Measurements from ENCODE around the gene AVL9.

GRCh38 chr7:32481921-32482320 is 13.4 kb upstream of the AVL9 start:
- TF ChIP-seq, protein P1, sequence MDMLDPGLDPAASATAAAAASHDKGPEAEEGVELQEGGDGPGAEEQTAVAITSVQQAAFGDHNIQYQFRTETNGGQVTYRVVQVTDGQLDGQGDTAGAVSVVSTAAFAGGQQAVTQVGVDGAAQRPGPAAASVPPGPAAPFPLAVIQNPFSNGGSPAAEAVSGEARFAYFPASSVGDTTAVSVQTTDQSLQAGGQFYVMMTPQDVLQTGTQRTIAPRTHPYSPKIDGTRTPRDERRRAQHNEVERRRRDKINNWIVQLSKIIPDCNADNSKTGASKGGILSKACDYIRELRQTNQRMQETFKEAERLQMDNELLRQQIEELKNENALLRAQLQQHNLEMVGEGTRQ (IDR thresholded peaks at IDR 0.05; ENCODE audit: low read depth, low read length): no peak
- TF ChIP-seq MAZ (IDR thresholded peaks at IDR 0.05; ENCODE audit: borderline replicate concordance, low read depth, low read length) (no peak), CTCF (conservative IDR thresholded peaks at IDR 0.05; ENCODE audit: low read depth, low read length) (no peak), RFX5 (IDR thresholded peaks at IDR 0.05; ENCODE audit: low read depth, low read length) (no peak), FOS (IDR thresholded peaks at IDR 0.05; ENCODE audit: low read depth, low read length) (no peak), POLR2A (IDR thresholded peaks at IDR 0.05; ENCODE audit: low read depth, low read length) (no peak), SMC3 (IDR thresholded peaks at IDR 0.05; ENCODE audit: low read depth, low read length) (no peak), RCOR1 (IDR thresholded peaks at IDR 0.05; ENCODE audit: insufficient replicate concordance, low read length) (no peak), MAFK (IDR thresholded peaks at IDR 0.05; ENCODE audit: low read depth, low read length) (no peak)
- TF ChIP-seq, protein P2, sequence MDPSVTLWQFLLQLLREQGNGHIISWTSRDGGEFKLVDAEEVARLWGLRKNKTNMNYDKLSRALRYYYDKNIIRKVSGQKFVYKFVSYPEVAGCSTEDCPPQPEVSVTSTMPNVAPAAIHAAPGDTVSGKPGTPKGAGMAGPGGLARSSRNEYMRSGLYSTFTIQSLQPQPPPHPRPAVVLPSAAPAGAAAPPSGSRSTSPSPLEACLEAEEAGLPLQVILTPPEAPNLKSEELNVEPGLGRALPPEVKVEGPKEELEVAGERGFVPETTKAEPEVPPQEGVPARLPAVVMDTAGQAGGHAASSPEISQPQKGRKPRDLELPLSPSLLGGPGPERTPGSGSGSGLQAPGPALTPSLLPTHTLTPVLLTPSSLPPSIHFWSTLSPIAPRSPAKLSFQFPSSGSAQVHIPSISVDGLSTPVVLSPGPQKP (IDR thresholded peaks at IDR 0.05; ENCODE audit: borderline replicate concordance, low read depth, low read length): no peak

Data from IMR-90 (cell line).